ENCODE data around the gene HEXIM2. TPM values are rescaled to one million over a fixed set of nuclear protein-coding genes. Genes with fewer than 3 reads are reported as not detected.

The HEXIM2 gene
- total and polyA plus RNA-seq, 2 of the 13 experiments (the other 11 are each of a cell fraction or from before 2014, with no cell fraction given): 27.1 to 32.4 TPM

GRCh38 chr17:45170931-45171337, 9.3 kb downstream of the HEXIM2 start (continued):
- TF ChIP-seq AFF4 (CRISPR knock-in tag; IDR thresholded peaks at IDR 0.05) (no peak), DMAP1 (CRISPR knock-in tag; IDR thresholded peaks at IDR 0.05) (no peak), RAD51 (IDR thresholded peaks at IDR 0.05; ENCODE audit: borderline replicate concordance) (no peak), SP4 (CRISPR knock-in tag; IDR thresholded peaks at IDR 0.05) (no peak), ZNF569 (CRISPR knock-in tag; IDR thresholded peaks at IDR 0.05; ENCODE audit: borderline replicate concordance) (no peak), SNAI1 (CRISPR knock-in tag; IDR thresholded peaks at IDR 0.05; ENCODE audit: borderline replicate concordance) (0 out of 2 replicates have a peak, but pooled peaks have one; percentile 63), CREB3 (CRISPR knock-in tag; IDR thresholded peaks at IDR 0.05) (no peak), ZNF724P (CRISPR knock-in tag; IDR thresholded peaks at IDR 0.05; ENCODE audit: borderline replicate concordance) (peak; percentile 80), CBX2 (IDR thresholded peaks at IDR 0.05; ENCODE audit: low read depth, low read length) (no peak), CBX2 (CRISPR knock-in tag; IDR thresholded peaks at IDR 0.05; ENCODE audit: low read depth) (0 out of 2 replicates have a peak, but pooled peaks have one; percentile 21), ZNF547 (CRISPR knock-in tag; IDR thresholded peaks at IDR 0.05) (no peak), SNRNP70 (IDR thresholded peaks at IDR 0.05; ENCODE audit: low read depth, low read length) (no peak), CSRNP2 (CRISPR knock-in tag; conservative IDR thresholded peaks at IDR 0.05; ENCODE audit: low read depth) (no peak), ZNF329 (CRISPR knock-in tag; IDR thresholded peaks at IDR 0.05; ENCODE audit: low read depth) (no peak), ELF4 (CRISPR knock-in tag; IDR thresholded peaks at IDR 0.05; ENCODE audit: borderline replicate concordance) (no peak), CBFB (CRISPR knock-in tag; IDR thresholded peaks at IDR 0.05) (no peak), DNMT1 (CRISPR knock-in tag; IDR thresholded peaks at IDR 0.05) (peak; percentile 23; the same call in 1 of the 2 replicates), SMYD3 (CRISPR knock-in tag; IDR thresholded peaks at IDR 0.05) (no peak), NR2F1 (CRISPR knock-in tag; IDR thresholded peaks at IDR 0.05) (no peak), SRSF1 (optimal IDR thresholded peaks at IDR 0.05; ENCODE audit: low read depth, low read length) (no peak), ZSCAN12 (CRISPR knock-in tag; IDR thresholded peaks at IDR 0.05) (no peak), HNF1B (CRISPR knock-in tag; IDR thresholded peaks at IDR 0.05) (no peak), ZMYM2 (CRISPR knock-in tag; IDR thresholded peaks at IDR 0.05) (no peak), ZNF160 (CRISPR knock-in tag; IDR thresholded peaks at IDR 0.05) (no peak), ZNF607 (CRISPR knock-in tag; IDR thresholded peaks at IDR 0.05; ENCODE audit: borderline replicate concordance) (no peak; the same call in 1 of the 2 replicates)
